Neural cell (in vitro differentiated cells): ENCODE measurements around the gene EPS8. TPM values are rescaled to one million over a fixed set of nuclear protein-coding genes. Genes with fewer than 3 reads are reported as not detected.

Source experiments
- H2AFZ ChIP-seq: fragments of 200-600, 300-800 bp; sonication (generic), shearing (Covaris generic); 2 replicates; pipeline ENCODE4 v1.6.0; 2014; ENCODE audit warnings: low read depth, mild to moderate bottlenecking, antibody characterized with exemption, low read length, moderate library complexity
- H3F3A ChIP-seq: fragments of 200-600 bp; shearing (Covaris generic); 2 replicates; pipeline ENCODE4 v1.6.1; 2016; ENCODE audit warnings: mild to moderate bottlenecking, moderate library complexity, mixed read lengths, antibody characterized with exemption, low read length; ENCODE audit not compliant: insufficient read depth, poor library complexity, severe bottlenecking
- H3K27ac ChIP-seq: fragments of 200-600, 300-800 bp; sonication (generic), shearing (Covaris generic); 2 replicates; pipeline ENCODE4 v1.5.1; 2014; ENCODE audit warnings: mild to moderate bottlenecking, low read length, moderate library complexity
- H3K27me3 ChIP-seq: fragments of 300-800, 200-600 bp; sonication (generic), shearing (Covaris generic); 2 replicates; pipeline ENCODE4 v1.6.0; 2014; ENCODE audit warnings: mild to moderate bottlenecking, low read depth, low read length, moderate library complexity; ENCODE audit not compliant: insufficient read depth
- H3K36me3 ChIP-seq: fragments of 300-800, 200-600 bp; sonication (generic), shearing (Covaris generic); 2 replicates; pipeline ENCODE4 v1.5.1; 2014; ENCODE audit warnings: mild to moderate bottlenecking, antibody characterized with exemption, low read length, moderate library complexity; ENCODE audit not compliant: insufficient read depth
- H3K4me2 ChIP-seq: fragments of 300-800, 200-600 bp; sonication (generic), shearing (Covaris generic); 2 replicates; pipeline ENCODE4 v1.6.0; 2014; ENCODE audit warnings: mild to moderate bottlenecking, low read length
- H3K4me3 ChIP-seq: fragments of 300-800, 200-600 bp; sonication (generic), shearing (Covaris generic); 2 replicates; pipeline ENCODE4 v1.5.1; 2014; ENCODE audit warnings: mild to moderate bottlenecking, low read length, moderate library complexity
- H3K79me2 ChIP-seq: fragments of 200-600 bp; shearing (Covaris generic); replicated peaks from 2 replicates; pipeline ENCODE4 v1.6.0; 2014; ENCODE audit warnings: mild to moderate bottlenecking, low read length, moderate library complexity; ENCODE audit not compliant: insufficient read depth
- H3K9ac ChIP-seq: fragments of 300-800, 200-600 bp; sonication (generic), shearing (Covaris generic); 2 replicates; pipeline ENCODE4 v1.6.1; 2016; ENCODE audit warnings: mild to moderate bottlenecking, low read length, mixed read lengths
- H3K9me2 ChIP-seq: fragments of 200-600 bp; shearing (Covaris generic); 2 replicates; pipeline ENCODE4 v1.6.1; 2016; ENCODE audit warnings: mild to moderate bottlenecking, low read length, mixed read lengths; ENCODE audit not compliant: insufficient read depth
- H3K9me3 ChIP-seq: fragments of 200-600, 300-800 bp; sonication (generic), shearing (Covaris generic); 2 replicates; pipeline ENCODE4 v1.6.1; 2016; ENCODE audit warnings: mild to moderate bottlenecking, mixed run types, low read length, moderate library complexity, mixed read lengths
- H4K20me1 ChIP-seq: fragments of 200-600 bp; shearing (Covaris generic); 2 replicates; pipeline ENCODE4 v1.6.1; 2016; ENCODE audit warnings: mild to moderate bottlenecking, mixed run types; ENCODE audit not compliant: insufficient read depth
- CTCF ChIP-seq: fragments of 450-650 bp; IDR thresholded peaks from 2 replicates; pipeline ENCODE4 v1.5.1; 2014; ENCODE audit warnings: antibody characterized with exemption, mild to moderate bottlenecking, moderate library complexity; ENCODE audit not compliant: poor library complexity, severe bottlenecking
- EP300 ChIP-seq: fragments of 450-650 bp; conservative IDR thresholded peaks from 2 replicates; pipeline ENCODE4 v1.6.1; 2014; ENCODE audit warnings: antibody characterized with exemption, mild to moderate bottlenecking, moderate library complexity; ENCODE audit not compliant: poor library complexity, severe bottlenecking
- EZH2 ChIP-seq: fragments of 200-600, 300-800 bp; shearing (Covaris generic), sonication (generic); IDR thresholded peaks from 2 replicates; pipeline ENCODE4 v1.6.1; 2014; ENCODE audit warnings: antibody characterized with exemption, low read length, borderline replicate concordance, mild to moderate bottlenecking; ENCODE audit not compliant: insufficient read depth, poor library complexity, severe bottlenecking
- MXI1 ChIP-seq: fragments of 450-650 bp; conservative IDR thresholded peaks from 2 replicates; pipeline ENCODE4 v1.6.1; 2014; ENCODE audit warnings: antibody characterized with exemption, mild to moderate bottlenecking; ENCODE audit not compliant: poor library complexity, severe bottlenecking
- POLR2AphosphoS5 ChIP-seq: IDR thresholded peaks from 2 replicates; pipeline ENCODE4 v1.6.1; 2012
- RAD21 ChIP-seq: fragments of 450-650 bp; conservative IDR thresholded peaks from 2 replicates; pipeline ENCODE4 v1.6.1; 2014; ENCODE audit warnings: antibody characterized with exemption, mild to moderate bottlenecking, moderate library complexity
- SMC3 ChIP-seq: fragments of 450-650 bp; conservative IDR thresholded peaks from 2 replicates; pipeline ENCODE4 v1.6.1; 2014; ENCODE audit warnings: antibody characterized with exemption, mild to moderate bottlenecking, moderate library complexity; ENCODE audit not compliant: poor library complexity
- TAF1 ChIP-seq: IDR thresholded peaks from 2 replicates; pipeline ENCODE4 v1.6.1; 2012; ENCODE audit warnings: low read depth
- polyA plus RNA-seq: library from polyadenylated mRNA; depleted of rRNA; stranded (reverse); fragments of >200 nt; gene quantifications from 2 replicates; pipeline ENCODE4 v1.2.3, GENCODE V29; 2014
- TF ChIP-seq, protein P1 (sequence below): IDR thresholded peaks from 2 replicates; pipeline ENCODE4 v1.6.1; 2012; ENCODE audit warnings: borderline replicate concordance

The EPS8 gene
- polyA plus RNA-seq, 1 donor from 2014 or later, result 12.2 TPM

DNA sequence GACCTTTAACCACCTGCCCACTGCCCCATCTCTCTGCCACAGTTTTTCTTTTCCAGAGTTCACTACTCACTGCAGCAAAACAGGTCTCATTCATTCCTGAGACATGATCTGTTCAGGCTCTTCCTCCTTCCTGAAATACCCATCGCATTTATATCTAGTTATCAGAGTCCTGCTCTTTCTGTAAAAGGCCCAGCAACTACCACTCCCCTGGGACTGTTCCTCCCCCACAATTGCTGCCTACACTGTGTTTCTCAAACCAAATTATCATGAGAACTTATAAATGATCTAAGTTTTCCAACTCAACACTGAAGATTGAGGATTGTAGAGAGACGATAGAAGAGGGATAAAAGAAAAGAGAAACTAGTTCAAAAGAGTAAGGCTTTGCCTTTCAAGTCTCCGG lies 40.8 kb upstream of the EPS8 start:
- H3K79me2 ChIP-seq, result no peaks in the 10 kb centered on the region
- H3K27me3 ChIP-seq, result no peaks in the 10 kb centered on the region
- H3K9ac ChIP-seq, result no peak overlapping the region
- no peaks in the 10 kb centered on the region for H3K36me3 ChIP-seq
- H3K4me2 ChIP-seq, result no peak overlapping the region
- no peak overlapping the region for H2AFZ ChIP-seq
- H3K9me2 ChIP-seq, result no peaks in the 10 kb centered on the region
- no peak for TF ChIP-seq POLR2AphosphoS5
- no peak for TF ChIP-seq EZH2
- TF ChIP-seq, protein P1, sequence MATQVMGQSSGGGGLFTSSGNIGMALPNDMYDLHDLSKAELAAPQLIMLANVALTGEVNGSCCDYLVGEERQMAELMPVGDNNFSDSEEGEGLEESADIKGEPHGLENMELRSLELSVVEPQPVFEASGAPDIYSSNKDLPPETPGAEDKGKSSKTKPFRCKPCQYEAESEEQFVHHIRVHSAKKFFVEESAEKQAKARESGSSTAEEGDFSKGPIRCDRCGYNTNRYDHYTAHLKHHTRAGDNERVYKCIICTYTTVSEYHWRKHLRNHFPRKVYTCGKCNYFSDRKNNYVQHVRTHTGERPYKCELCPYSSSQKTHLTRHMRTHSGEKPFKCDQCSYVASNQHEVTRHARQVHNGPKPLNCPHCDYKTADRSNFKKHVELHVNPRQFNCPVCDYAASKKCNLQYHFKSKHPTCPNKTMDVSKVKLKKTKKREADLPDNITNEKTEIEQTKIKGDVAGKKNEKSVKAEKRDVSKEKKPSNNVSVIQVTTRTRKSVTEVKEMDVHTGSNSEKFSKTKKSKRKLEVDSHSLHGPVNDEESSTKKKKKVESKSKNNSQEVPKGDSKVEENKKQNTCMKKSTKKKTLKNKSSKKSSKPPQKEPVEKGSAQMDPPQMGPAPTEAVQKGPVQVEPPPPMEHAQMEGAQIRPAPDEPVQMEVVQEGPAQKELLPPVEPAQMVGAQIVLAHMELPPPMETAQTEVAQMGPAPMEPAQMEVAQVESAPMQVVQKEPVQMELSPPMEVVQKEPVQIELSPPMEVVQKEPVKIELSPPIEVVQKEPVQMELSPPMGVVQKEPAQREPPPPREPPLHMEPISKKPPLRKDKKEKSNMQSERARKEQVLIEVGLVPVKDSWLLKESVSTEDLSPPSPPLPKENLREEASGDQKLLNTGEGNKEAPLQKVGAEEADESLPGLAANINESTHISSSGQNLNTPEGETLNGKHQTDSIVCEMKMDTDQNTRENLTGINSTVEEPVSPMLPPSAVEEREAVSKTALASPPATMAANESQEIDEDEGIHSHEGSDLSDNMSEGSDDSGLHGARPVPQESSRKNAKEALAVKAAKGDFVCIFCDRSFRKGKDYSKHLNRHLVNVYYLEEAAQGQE, result no peak
- TF ChIP-seq TAF1, result no peak
- no peak for TF ChIP-seq SMC3
- no peak for TF ChIP-seq MXI1
- no peak for TF ChIP-seq RAD21
- no peak for TF ChIP-seq EP300
- no peak for TF ChIP-seq CTCF
- H4K20me1 ChIP-seq, result no peaks in the 10 kb centered on the region
- no peak overlapping the region for H3K27ac ChIP-seq
- no peaks in the 10 kb centered on the region for H3F3A ChIP-seq
- no peaks in the 10 kb centered on the region for H3K9me3 ChIP-seq
- no peak overlapping the region for H3K4me3 ChIP-seq

DNA sequence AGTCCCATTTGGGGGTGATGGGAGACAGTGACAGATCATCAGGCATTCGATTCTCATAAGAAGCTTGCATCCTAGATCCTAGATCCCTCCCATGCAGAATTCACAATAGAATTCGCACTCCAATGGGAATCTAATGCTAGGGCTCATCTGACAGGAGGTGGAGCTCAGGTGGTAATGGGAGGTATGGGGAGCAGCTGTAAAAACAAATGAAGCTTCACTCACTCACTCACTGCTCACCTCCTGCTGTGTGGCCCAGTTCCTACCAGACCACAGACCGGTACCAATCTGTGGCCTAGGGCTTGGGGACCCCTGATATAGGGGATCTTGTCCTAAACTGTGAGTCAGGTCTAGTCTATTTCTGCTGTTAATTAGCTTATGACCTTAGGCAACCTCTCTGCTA lies 40.1 kb upstream of the EPS8 start:
- Histone ChIP-seq H3K9me3 (no peaks in the 10 kb centered on the region), H3K4me3 (no peak overlapping the region), H3K9me2 (no peaks in the 10 kb centered on the region), H3K27me3 (no peaks in the 10 kb centered on the region), H3K36me3 (no peaks in the 10 kb centered on the region), H3K79me2 (no peaks in the 10 kb centered on the region), H4K20me1 (no peaks in the 10 kb centered on the region), H3K27ac (no peak overlapping the region), H3F3A (no peaks in the 10 kb centered on the region), H3K4me2 (no peak overlapping the region), H2AFZ (no peak overlapping the region), H3K9ac (no peak overlapping the region)
- TF ChIP-seq TAF1 (no peak), POLR2AphosphoS5 (no peak), EP300 (no peak), EZH2 (no peak), RAD21 (no peak), CTCF (no peak), SMC3 (no peak), MXI1 (no peak)
- TF ChIP-seq, protein P1, result no peak
